ENCODE data around the gene SLC22A14.
"Not testable (repeated sequence)": the region's sequence is repeated elsewhere in the genome, so short reads cannot be mapped to it uniquely, and the experiment has no call there.

Gene SLC22A14

GRCh38 chr3:38270606-38271005 is 11.5 kb upstream of the SLC22A14 start:
- no peak for DNase-seq (ENCODE audit: low read depth)

- DNase-seq (ENCODE audit: low read depth): no peak
These were observed 10.5 kb upstream of the SLC22A14 start for GRCh38 chr3:38271553-38271952.

DNA sequence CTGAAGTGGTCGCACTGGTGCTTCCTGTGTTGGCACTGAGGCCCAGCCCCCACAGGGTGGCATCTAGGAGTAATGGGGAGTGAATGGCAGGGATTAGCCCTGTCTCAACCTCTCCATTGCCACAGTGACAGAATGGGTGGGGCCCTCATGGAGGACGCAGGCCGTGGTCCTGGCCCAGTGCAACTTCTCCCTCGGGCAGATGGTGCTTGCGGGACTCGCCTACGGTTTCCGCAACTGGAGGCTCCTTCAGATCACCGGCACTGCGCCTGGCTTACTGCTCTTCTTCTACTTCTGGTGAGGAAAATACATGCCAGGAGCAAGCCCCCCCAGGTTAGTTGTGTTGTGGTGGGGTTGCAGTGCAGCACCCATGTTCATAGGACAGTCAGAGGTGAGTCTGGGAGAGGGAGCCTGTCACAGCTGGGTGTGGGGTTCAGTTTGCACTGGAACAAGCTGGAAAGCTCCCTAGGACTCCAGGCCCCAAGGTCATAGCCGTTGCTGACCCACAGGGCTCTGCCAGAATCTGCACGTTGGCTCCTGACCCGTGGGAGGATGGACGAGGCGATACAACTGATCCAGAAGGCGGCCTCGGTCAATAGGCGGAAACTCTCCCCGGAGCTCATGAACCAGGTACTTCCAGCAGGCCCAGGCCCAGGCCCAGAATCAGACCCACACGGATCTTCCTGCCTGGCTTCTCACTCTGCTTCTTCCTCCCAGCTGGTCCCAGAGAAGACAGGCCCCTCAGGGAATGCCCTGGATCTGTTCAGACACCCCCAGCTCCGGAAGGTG is 7.0 kb upstream of the SLC22A14 start:
- no peak for DNase-seq (ENCODE audit: low read depth)

GRCh38 chr3:38275658-38276057 is 6.4 kb upstream of the SLC22A14 start:
- DNase-seq (ENCODE audit: low read depth): no peak

- DNase-seq (ENCODE audit: low read depth): no peak
These were observed 5.8 kb upstream of the SLC22A14 start for GRCh38 chr3:38276081-38276916.

DNA sequence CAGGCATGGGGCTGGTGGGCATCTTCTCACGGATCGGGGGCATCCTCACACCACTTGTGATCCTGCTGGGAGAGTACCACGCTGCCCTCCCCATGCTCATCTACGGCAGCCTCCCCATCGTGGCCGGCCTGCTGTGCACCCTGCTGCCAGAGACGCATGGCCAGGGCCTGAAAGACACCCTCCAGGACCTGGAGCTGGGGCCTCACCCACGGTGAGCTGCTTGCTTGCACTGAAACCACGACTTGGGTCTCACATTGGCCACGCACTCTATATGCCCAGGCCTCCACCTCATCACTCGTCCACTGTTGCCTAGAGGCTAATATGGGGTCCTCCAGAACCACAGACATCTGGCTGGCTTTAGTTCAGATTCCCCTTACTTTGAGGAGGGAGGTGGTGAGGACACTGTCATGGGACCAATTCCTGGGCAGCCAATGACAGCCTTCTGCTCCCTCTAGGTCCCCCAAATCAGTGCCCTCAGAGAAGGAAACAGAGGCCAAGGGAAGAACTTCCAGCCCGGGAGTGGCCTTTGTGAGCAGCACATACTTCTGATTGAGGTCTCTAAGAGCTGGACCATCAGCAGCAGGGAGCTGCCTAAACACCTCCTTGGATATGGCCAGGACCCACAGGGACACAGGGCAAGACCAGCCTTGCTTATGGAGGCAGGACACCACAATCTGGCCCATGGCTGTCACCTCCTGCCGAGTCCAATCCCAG is 5.0 kb upstream of the SLC22A14 start:
- no peak for DNase-seq (ENCODE audit: low read depth)

DNA sequence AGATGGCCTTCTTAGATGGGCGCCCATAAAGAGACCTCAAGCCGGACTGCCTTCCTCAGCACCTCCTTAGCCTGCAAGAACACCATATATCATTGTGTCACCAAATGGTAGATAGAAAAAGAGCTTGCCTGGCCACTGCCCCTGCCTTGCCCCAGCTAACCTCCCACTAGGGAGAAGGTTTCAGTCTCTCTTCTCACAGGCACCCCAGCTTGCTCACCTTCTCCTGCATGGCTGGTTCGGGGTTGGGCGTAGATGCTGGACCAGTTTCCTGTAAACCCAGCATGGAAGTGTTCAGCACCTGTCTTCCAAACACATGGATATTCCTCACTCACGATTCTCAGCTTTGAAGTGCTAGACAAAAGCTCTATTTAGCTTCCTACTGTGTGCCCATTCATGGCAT is 3.3 kb upstream of the SLC22A14 start:
- DNase-seq (ENCODE audit: low read depth): no peak

DNA sequence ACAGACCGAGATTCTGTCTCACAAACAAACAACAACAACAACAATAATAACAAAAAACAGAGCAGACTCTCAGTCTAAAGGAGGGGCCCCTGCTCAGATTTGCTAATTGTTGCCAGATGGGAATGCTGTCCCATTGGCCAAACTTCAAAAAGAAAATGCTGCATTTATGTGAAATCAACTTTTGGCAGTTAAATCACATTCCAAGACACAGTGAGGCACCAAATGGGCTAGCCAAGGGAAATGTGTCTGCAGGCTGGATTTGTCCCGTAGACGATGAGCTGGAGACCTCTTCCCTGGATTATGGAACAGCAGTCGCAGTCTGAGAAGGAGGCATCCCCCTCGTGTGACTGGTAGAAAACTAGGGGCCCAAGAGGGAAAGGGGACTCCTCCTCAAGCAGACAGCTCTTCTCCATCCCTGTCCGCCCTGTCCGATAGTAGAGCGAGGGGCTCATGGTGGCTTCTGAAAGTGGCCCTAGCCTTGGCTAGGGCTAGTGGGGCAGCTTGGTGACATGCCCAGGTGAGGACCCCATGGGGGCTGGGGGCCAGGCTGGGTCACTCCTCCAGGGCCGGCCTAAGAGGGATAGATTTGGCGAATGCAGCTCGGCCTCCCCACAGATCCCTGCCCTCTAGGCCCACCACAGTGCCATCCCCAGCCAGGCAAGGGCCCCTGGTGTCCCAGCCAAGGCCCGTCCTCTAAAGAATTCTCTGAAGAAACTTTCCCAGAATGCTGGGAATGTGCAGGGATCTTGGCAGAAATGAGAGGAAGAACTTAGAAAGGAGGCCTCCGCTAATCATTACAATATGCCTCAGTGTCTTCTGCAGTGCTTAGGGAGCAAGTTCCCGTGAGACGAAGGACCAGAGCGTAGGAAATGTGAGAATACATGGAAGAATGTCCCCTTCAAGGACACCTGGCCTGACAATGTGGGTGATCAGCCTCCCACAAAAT is 2.0 kb downstream of the SLC22A14 start:
- DNase-seq (ENCODE audit: low read depth): no peak

GRCh38 chr3:38284756-38285150 is 2.7 kb downstream of the SLC22A14 start:
- no peak for DNase-seq (ENCODE audit: low read depth)

- DNase-seq (ENCODE audit: low read depth): not testable (repeated sequence)
These were observed 7.5 kb downstream of the SLC22A14 start for GRCh38 chr3:38289286-38290217.

DNA sequence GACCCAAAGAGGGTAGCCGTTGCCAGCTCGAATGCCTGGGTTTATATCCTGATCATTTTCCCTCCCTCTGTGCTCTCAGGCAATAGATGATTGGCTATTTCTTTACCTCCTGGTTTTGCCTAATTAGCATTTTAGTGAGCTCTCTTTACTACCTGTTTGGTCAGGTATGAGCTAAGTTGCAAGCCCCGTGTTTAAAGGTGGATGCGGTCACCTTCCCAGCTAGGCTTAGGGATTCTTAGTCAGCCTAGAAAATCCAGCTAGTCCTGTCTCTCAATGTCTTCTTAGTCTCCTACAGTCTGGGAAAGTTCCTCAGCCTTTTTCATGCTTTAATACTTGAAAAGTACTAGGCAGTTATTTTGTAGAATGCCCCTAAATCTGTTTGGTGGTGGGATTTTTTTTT is 15.0 kb downstream of the SLC22A14 start:
- not testable (repeated sequence) for DNase-seq (ENCODE audit: low read depth)

DNA sequence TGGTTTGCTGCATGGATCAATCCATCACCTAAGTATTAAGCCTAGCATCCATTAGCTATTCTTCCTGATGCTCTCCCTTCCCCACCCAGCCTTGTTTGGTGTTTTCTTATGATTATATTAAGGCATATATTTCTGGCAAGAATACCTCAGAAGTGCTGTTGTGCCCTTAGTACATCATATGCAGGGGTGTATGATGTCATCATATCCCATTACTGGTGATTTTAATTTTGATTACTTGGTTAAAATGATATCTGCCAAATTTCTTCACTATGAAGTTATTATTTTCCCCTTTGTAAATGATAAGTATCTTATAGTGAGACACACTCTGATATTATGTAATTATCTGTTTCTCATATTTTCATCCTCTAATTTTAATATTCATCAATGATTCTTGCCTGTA is 15.4 kb downstream of the SLC22A14 start:
- DNase-seq (ENCODE audit: low read depth): no peak

DNA sequence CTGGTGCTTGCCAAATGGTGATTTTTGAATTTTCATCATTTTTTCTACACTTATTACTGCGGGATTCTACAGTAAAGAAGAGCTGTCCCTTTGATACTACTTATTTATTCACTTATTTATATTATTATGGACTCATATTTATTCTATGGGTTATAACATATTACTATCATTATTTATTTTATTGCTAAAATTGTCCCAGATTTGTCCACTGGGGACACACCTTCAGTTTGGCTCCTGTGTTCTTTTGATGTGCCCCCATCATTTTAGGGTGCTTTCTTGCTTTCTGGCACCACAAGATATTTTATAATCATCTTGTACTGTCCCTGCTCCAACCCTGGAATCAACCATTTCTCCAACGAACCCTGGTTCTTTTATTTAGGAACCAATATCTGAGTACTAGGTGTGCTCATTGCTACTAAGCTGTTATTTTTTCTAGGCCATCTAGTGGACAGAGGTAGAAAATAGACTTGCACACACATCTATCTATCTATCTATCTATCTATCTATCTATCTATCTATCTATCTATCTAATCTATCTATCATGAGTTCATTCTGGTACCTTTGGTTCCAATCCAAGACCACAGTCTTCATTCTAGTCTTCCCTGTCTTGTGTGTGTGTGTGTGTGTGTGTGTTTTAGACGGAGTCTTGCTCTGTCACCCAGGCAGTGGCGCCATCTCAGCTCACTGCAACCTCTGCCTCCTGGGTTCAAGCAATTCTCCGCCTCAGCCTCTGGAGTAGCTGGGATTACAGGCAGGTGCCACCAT is 16.0 kb downstream of the SLC22A14 start:
- no peak for DNase-seq (ENCODE audit: low read depth)

DNA sequence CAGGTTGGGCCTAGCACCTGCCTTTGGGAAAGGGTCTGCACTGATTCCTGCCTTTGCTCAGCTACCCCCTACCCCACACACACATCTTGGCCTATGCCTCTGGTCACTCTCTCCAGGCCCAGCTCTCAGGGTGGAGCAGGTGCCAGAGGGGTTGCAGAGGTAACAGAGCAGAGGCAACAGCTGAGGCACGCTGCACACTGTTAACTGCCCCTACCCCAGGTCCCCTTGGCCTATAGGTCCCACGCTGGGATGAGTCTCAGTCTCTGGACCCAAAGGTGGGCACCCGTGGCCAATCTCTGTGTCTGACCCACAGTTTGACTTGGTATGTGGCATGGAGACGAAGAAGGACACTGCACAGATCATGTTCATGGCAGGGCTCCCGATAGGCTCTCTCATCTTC is 24.8 kb downstream of the SLC22A14 start:
- DNase-seq (ENCODE audit: low read depth): no peak

DNA sequence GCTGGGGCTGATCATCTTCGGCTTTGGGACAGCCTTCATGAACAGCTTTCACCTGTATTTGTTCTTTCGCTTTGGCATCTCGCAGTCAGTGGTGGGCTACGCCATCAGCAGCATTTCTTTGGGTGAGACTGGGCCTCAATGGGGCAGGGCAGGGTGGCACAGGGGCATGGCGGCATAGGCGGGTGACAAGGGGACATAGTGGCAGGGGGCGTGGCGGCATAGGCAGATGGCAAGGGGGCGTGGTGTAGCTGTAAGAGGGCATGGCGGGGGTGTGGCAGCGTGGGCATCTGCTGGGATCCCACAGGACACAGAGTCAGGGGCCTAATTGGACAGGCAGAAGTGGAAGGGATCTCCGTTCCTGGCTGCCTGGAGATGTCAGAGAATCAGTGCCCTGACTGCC is 25.5 kb downstream of the SLC22A14 start:
- no peak for DNase-seq (ENCODE audit: low read depth)

GRCh38 chr3:38308456-38308855 is 26.4 kb downstream of the SLC22A14 start:
- DNase-seq (ENCODE audit: low read depth): no peak

DNA sequence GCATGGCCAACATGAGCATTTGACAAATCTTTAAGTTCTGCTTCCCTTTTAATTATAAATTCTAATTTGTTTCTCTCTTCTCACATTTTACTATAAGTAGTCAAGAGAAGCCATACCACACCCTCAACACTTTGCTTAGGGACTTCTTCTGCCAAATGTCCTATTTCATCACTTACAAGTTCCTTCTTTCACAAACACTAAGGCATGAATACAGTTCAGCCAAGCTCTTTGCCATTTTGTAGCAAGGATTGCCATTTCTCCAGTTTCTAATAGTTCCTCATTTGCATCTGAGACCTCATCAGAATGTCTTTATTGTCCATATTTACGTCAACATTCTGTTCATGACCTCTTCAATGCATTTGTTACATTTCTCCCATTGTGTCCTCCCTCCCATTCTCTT is 29.4 kb downstream of the SLC22A14 start:
- DNase-seq (ENCODE audit: low read depth): no peak

GRCh38 chr3:38311941-38312340 is 29.8 kb downstream of the SLC22A14 start:
- no peak for DNase-seq (ENCODE audit: low read depth)

DNA sequence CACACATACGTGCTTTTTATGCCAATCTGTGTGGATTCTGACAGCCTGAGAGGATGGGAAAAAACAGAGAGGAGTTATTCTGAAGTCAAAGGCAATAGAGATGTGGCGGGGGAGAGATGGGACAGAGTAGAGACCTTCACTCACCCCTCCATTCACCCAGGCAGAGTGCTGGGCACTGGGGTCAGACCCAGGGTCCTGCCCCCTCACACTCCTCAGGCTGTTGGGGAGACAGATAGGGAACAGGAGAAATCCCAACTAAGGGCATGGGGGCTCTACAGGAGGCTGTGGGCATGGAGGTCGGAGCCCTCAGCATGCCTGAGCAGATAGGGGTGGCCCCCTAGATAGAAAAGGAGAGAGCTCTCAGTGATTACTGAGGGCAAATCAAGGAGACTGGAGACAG is 30.3 kb downstream of the SLC22A14 start:
- no peak for DNase-seq (ENCODE audit: low read depth)

DNA sequence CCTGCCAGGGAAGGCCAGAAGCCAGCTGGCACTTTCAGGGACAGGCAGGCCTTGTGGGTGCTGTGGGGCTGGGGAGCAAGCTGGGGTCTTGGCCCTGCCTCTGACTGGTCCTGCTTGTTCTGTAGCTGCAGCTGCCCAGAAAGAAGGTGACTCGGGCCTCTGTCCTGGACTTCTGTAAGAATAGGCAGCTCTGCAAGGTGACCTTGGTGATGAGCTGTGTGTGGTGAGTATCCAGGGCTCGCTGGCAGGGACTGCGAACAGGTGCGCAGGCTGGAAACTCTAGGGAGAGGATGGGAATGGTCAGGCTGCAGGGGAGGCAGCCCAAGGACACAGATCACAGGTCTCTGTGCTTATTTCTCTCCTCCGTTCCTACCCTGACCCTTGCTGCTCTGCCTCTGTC is 31.2 kb downstream of the SLC22A14 start:
- DNase-seq (ENCODE audit: low read depth): no peak
